Hepatocyte (in vitro differentiated cells): ENCODE data around the gene YBEY. TPM values are rescaled to one million over a fixed set of nuclear protein-coding genes. Genes with fewer than 3 reads are reported as not detected.

Experiments used
- DNase-seq: peaks from one replicate; pipeline ENCODE4 v3.0.0-alpha.2; 2016; ENCODE audit warnings: low spot score
- H2AFZ ChIP-seq: fragments of 200-600 bp; sonication (generic); 2 replicates; pipeline ENCODE4 v1.6.0; 2016; ENCODE audit warnings: antibody characterized with exemption, mild to moderate bottlenecking
- H3K27ac ChIP-seq: fragments of 200-600 bp; sonication (generic); 2 replicates; pipeline ENCODE4 v1.5.1; 2016; ENCODE audit warnings: mild to moderate bottlenecking
- H3K27me3 ChIP-seq: fragments of 200-600 bp; sonication (generic); 2 replicates; pipeline ENCODE4 v1.6.1; 2016
- H3K36me3 ChIP-seq: fragments of 200-600 bp; sonication (generic); replicated peaks from 2 replicates; pipeline ENCODE4 v1.5.1; 2016; ENCODE audit warnings: low read depth; ENCODE audit not compliant: insufficient read depth
- H3K4me1 ChIP-seq: fragments of 200-600 bp; sonication (generic); 2 replicates; pipeline ENCODE4 v1.5.1; 2016; ENCODE audit warnings: mild to moderate bottlenecking, moderate library complexity; ENCODE audit not compliant: insufficient read depth
- H3K4me2 ChIP-seq: fragments of 200-600 bp; sonication (generic); 2 replicates; pipeline ENCODE4 v1.6.0; 2016
- H3K4me3 ChIP-seq: fragments of 200-600 bp; sonication (generic); 2 replicates; pipeline ENCODE4 v1.5.1; 2016; ENCODE audit warnings: mild to moderate bottlenecking
- H3K79me2 ChIP-seq: fragments of 200-600 bp; sonication (generic); 2 replicates; pipeline ENCODE4 v1.6.0; 2017; ENCODE audit warnings: mild to moderate bottlenecking
- H3K9me2 ChIP-seq: fragments of 200-600 bp; sonication (generic); replicated peaks from 2 replicates; pipeline ENCODE4 v1.6.0; 2017; ENCODE audit warnings: mild to moderate bottlenecking; ENCODE audit not compliant: insufficient read depth
- H3K9me3 ChIP-seq: fragments of 200-600 bp; sonication (generic); 2 replicates; pipeline ENCODE4 v1.5.1; 2016; ENCODE audit warnings: low read depth, mild to moderate bottlenecking
- H4K20me1 ChIP-seq: fragments of 200-600 bp; sonication (generic); 2 replicates; pipeline ENCODE4 v1.6.0; 2016; ENCODE audit warnings: mild to moderate bottlenecking; ENCODE audit not compliant: insufficient read depth, poor library complexity, severe bottlenecking
- EZH2 ChIP-seq: fragments of 200-600 bp; sonication (generic); IDR thresholded peaks from 2 replicates; pipeline ENCODE4 v1.6.1; 2016; ENCODE audit warnings: antibody characterized with exemption, mild to moderate bottlenecking, borderline replicate concordance
- EZH2phosphoT487 ChIP-seq: fragments of 200-600 bp; sonication (generic); IDR thresholded peaks from one replicate; pipeline ENCODE4 v1.6.1; 2018; ENCODE audit warnings: antibody characterized with exemption, mild to moderate bottlenecking, low read depth, moderate library complexity; ENCODE audit not compliant: unreplicated experiment, severe bottlenecking
- WGBS: methylation state at CpG from one replicate; pipeline ENCODE4 v1.1.6; 2016; ENCODE audit warnings: low lambda C conversion rate; ENCODE audit errors: missing lambda C conversion rate; 5-methylcytosine and 5-hydroxymethylcytosine counted together
- polyA plus RNA-seq: library from polyadenylated mRNA; unstranded; fragments of >200 nt; fragmentation: Nextera tagmentation; extraction: Ambion mirVana; gene quantifications from 2 replicates; pipeline ENCODE4 v1.2.1, GENCODE V29; 2016
- total RNA-seq: library from RNA; depleted of rRNA; stranded (reverse); fragments of >200 nt; gene quantifications from 2 replicates; pipeline ENCODE4 v1.2.3, GENCODE V29; 2014
- TF ChIP-seq, protein P1 (sequence below): fragments of 200-600 bp; sonication (generic); IDR thresholded peaks from 2 replicates; pipeline ENCODE4 v1.5.1; 2016; ENCODE audit warnings: antibody characterized with exemption, mild to moderate bottlenecking; ENCODE audit not compliant: poor library complexity

YBEY gene
- total and polyA plus RNA-seq, 2 experiments from 2014 or later, result 13.9 to 25.4 TPM

DNA sequence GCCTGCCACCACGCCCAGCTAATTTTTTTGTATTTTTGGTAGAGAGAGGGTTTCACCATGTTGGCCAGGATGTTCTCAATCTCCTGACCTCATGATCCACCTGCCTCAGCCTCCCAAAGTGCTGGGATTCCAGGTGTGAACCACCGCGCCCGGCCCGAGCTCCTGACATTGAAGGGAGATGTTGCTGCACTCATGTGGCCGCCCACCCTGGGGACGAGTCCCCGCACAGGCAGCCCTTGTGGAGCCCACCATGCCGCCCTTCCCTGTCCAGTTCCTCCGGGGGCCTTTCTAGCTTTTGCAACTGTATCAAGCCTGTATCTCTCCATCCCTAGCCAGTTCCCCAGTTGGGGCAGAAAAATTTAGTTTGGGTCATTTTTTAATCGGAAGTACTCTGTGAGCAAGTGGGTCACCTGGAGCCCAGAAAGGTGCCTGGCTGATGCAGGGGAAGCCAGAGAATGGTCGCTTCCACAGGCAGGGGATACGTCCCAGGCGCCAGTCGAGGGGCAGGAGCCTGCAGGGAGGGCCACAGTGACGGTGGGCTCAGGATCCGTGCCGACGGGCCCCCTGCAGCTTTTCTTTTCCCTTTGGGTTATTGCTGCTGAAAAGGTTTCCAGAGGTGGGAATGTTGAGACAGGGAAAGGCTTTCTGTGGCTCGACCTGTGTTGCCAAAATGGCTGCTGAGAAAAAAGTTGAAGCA, 58.2 kb downstream of the YBEY start:
- Histone ChIP-seq H3K9me3 (no peaks in the 10 kb centered on the region), H3K27me3 (no peaks in the 10 kb centered on the region), H3K4me2 (no peak overlapping the region), H3K4me3 (no peak overlapping the region), H3K9me2 (no peaks in the 10 kb centered on the region), H2AFZ (no peak overlapping the region), H3K27ac (no peak overlapping the region), H3K79me2 (peaks cover 13% of the 10 kb centered on the region), H3K36me3 (no peaks in the 10 kb centered on the region), H3K4me1 (no peaks in the 10 kb centered on the region), H4K20me1 (no peaks in the 10 kb centered on the region)
- WGBS, result 92% methylated on average over 20 of the region's 20 CpGs
- no peak for DNase-seq
- TF ChIP-seq EZH2 (no peak), EZH2phosphoT487 (no peak)
- TF ChIP-seq, protein P1, sequence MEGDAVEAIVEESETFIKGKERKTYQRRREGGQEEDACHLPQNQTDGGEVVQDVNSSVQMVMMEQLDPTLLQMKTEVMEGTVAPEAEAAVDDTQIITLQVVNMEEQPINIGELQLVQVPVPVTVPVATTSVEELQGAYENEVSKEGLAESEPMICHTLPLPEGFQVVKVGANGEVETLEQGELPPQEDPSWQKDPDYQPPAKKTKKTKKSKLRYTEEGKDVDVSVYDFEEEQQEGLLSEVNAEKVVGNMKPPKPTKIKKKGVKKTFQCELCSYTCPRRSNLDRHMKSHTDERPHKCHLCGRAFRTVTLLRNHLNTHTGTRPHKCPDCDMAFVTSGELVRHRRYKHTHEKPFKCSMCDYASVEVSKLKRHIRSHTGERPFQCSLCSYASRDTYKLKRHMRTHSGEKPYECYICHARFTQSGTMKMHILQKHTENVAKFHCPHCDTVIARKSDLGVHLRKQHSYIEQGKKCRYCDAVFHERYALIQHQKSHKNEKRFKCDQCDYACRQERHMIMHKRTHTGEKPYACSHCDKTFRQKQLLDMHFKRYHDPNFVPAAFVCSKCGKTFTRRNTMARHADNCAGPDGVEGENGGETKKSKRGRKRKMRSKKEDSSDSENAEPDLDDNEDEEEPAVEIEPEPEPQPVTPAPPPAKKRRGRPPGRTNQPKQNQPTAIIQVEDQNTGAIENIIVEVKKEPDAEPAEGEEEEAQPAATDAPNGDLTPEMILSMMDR, result no peak

- no peaks in the 10 kb centered on the region for H3K4me1 ChIP-seq
- peaks cover 13% of the 10 kb centered on the region for H3K79me2 ChIP-seq
- H2AFZ ChIP-seq, result no peak overlapping the region
- H3K4me2 ChIP-seq, result no peak overlapping the region
- no peaks in the 10 kb centered on the region for H3K27me3 ChIP-seq
- no peak for TF ChIP-seq EZH2phosphoT487
- no peak for TF ChIP-seq EZH2
- H3K27ac ChIP-seq, result no peak overlapping the region
- WGBS, result 96% methylated on average over 13 of the region's 14 CpGs
- no peaks in the 10 kb centered on the region for H3K36me3 ChIP-seq
- H3K9me2 ChIP-seq, result no peaks in the 10 kb centered on the region
- no peak overlapping the region for H3K4me3 ChIP-seq
- H3K9me3 ChIP-seq, result no peaks in the 10 kb centered on the region
- no peaks in the 10 kb centered on the region for H4K20me1 ChIP-seq
- no peak for DNase-seq
Observed at GRCh38 chr21:46345861-46346260, 59.7 kb downstream of the YBEY start.

- Histone ChIP-seq H3K4me1 (no peaks in the 10 kb centered on the region), H3K9me3 (no peaks in the 10 kb centered on the region), H3K4me2 (no peak overlapping the region), H3K36me3 (no peaks in the 10 kb centered on the region), H3K9me2 (no peaks in the 10 kb centered on the region), H3K4me3 (no peak overlapping the region), H3K27me3 (no peaks in the 10 kb centered on the region), H4K20me1 (no peaks in the 10 kb centered on the region), H2AFZ (no peak overlapping the region), H3K79me2 (peaks cover 11% of the 10 kb centered on the region), H3K27ac (no peak overlapping the region)
- DNase-seq, result no peak
- TF ChIP-seq EZH2 (no peak), EZH2phosphoT487 (no peak)
- TF ChIP-seq, protein P1, result no peak
- WGBS, result 94% methylated on average over 30 of the region's 34 CpGs
Observed at GRCh38 chr21:46346296-46347202, 60.4 kb downstream of the YBEY start.

- H3K36me3 ChIP-seq, result no peaks in the 10 kb centered on the region
- no peak overlapping the region for H3K27ac ChIP-seq
- DNase-seq, result no peak
- no peaks in the 10 kb centered on the region for H4K20me1 ChIP-seq
- WGBS, result 95% methylated on average over 10 of the region's 10 CpGs
- no peaks in the 10 kb centered on the region for H3K4me1 ChIP-seq
- H3K27me3 ChIP-seq, result no peaks in the 10 kb centered on the region
- TF ChIP-seq EZH2 (no peak), EZH2phosphoT487 (no peak)
- TF ChIP-seq, protein P1, result no peak
- peaks cover 6% of the 10 kb centered on the region for H3K79me2 ChIP-seq
- H3K9me3 ChIP-seq, result no peaks in the 10 kb centered on the region
- no peak overlapping the region for H3K4me2 ChIP-seq
- H3K9me2 ChIP-seq, result no peaks in the 10 kb centered on the region
- H2AFZ ChIP-seq, result no peak overlapping the region
- H3K4me3 ChIP-seq, result no peak overlapping the region
Observed at GRCh38 chr21:46347203-46347550, 61.0 kb downstream of the YBEY start.
